HEK293 (cell line): Measurements from ENCODE around the gene QPCTL.

ENCODE experiments used
- HOXC10 ChIP-seq: sonication (generic); formaldehyde crosslinking; IDR thresholded peaks from 2 replicates; pipeline ENCODE4 v1.8.1; 2023; ENCODE audit warnings: mild to moderate bottlenecking, missing genetic modification reagents
- KLF16 ChIP-seq: fragments of 450-650 bp; formaldehyde crosslinking; IDR thresholded peaks from 2 replicates; pipeline ENCODE4 v1.5.1; 2017; ENCODE audit warnings: missing biosample characterization, missing genetic modification characterization
- MZF1 ChIP-seq: fragments of 450-650 bp; formaldehyde crosslinking; IDR thresholded peaks from 2 replicates; pipeline ENCODE4 v1.5.1; 2017; ENCODE audit warnings: missing biosample characterization, missing genetic modification characterization, borderline replicate concordance
- OSR2 ChIP-seq: fragments of 450-650 bp; formaldehyde crosslinking; IDR thresholded peaks from 2 replicates; pipeline ENCODE4 v1.5.1; 2016; ENCODE audit warnings: missing biosample characterization, missing genetic modification characterization
- PATZ1 ChIP-seq: fragments of 450-650 bp; formaldehyde crosslinking; IDR thresholded peaks from 2 replicates; pipeline ENCODE4 v1.5.1; 2016; ENCODE audit warnings: missing biosample characterization, missing genetic modification characterization
- PRDM10 ChIP-seq: fragments of 450-650 bp; formaldehyde crosslinking; IDR thresholded peaks from 2 replicates; pipeline ENCODE4 v1.5.1; 2016; ENCODE audit warnings: missing biosample characterization, missing genetic modification characterization
- SCRT1 ChIP-seq: fragments of 450-650 bp; formaldehyde crosslinking; IDR thresholded peaks from 2 replicates; pipeline ENCODE4 v1.5.1; 2016; ENCODE audit warnings: missing biosample characterization, missing genetic modification characterization, borderline replicate concordance
- TCF7L2 ChIP-seq: IDR thresholded peaks from 2 replicates; pipeline ENCODE4 v1.6.1; 2011; ENCODE audit warnings: low read depth, mild to moderate bottlenecking, inconsistent platforms, low read length, moderate library complexity, borderline replicate concordance
- ZBTB11 ChIP-seq: fragments of 450-650 bp; formaldehyde crosslinking; conservative IDR thresholded peaks from 2 replicates; pipeline ENCODE4 v1.5.1; 2016; ENCODE audit warnings: low read depth, missing biosample characterization, missing genetic modification characterization
- ZBTB7A ChIP-seq: fragments of 450-650 bp; formaldehyde crosslinking; IDR thresholded peaks from 2 replicates; pipeline ENCODE4 v1.5.1; 2016; ENCODE audit warnings: low read depth, missing biosample characterization, missing genetic modification characterization
- ZFHX2 ChIP-seq: fragments of 450-650 bp; formaldehyde crosslinking; conservative IDR thresholded peaks from 2 replicates; pipeline ENCODE4 v1.5.1; 2016; ENCODE audit warnings: missing biosample characterization, missing genetic modification characterization
- ZFP3 ChIP-seq: fragments of 450-650 bp; formaldehyde crosslinking; IDR thresholded peaks from 2 replicates; pipeline ENCODE4 v1.5.1; 2016; ENCODE audit warnings: low read depth, missing biosample characterization, missing genetic modification characterization
- ZNF138 ChIP-seq: fragments of 450-650 bp; formaldehyde crosslinking; IDR thresholded peaks from 2 replicates; pipeline ENCODE4 v1.5.1; 2016; ENCODE audit warnings: missing biosample characterization, missing genetic modification characterization, borderline replicate concordance
- ZNF157 ChIP-seq: fragments of 450-650 bp; formaldehyde crosslinking; IDR thresholded peaks from 2 replicates; pipeline ENCODE4 v1.5.1; 2016; ENCODE audit warnings: missing biosample characterization, missing genetic modification characterization
- ZNF223 ChIP-seq: fragments of 450-650 bp; formaldehyde crosslinking; IDR thresholded peaks from 2 replicates; pipeline ENCODE4 v1.5.1; 2016; ENCODE audit warnings: missing biosample characterization, missing genetic modification characterization
- ZNF248 ChIP-seq: fragments of 450-650 bp; formaldehyde crosslinking; IDR thresholded peaks from 2 replicates; pipeline ENCODE4 v1.5.1; 2017; ENCODE audit warnings: missing biosample characterization, missing genetic modification characterization
- ZNF280C ChIP-seq: fragments of 450-650 bp; formaldehyde crosslinking; IDR thresholded peaks from 2 replicates; pipeline ENCODE4 v1.5.1; 2016; ENCODE audit warnings: missing biosample characterization, missing genetic modification characterization
- ZNF292 ChIP-seq: fragments of 450-650 bp; formaldehyde crosslinking; IDR thresholded peaks from 2 replicates; pipeline ENCODE4 v1.5.1; 2016; ENCODE audit warnings: low read depth, missing biosample characterization, missing genetic modification characterization, borderline replicate concordance
- ZNF423 ChIP-seq: fragments of 450-650 bp; formaldehyde crosslinking; IDR thresholded peaks from 2 replicates; pipeline ENCODE4 v1.5.1; 2016; ENCODE audit warnings: missing biosample characterization, missing genetic modification characterization
- ZNF521 ChIP-seq: fragments of 450-650 bp; formaldehyde crosslinking; IDR thresholded peaks from 2 replicates; pipeline ENCODE4 v1.5.1; 2017; ENCODE audit warnings: missing biosample characterization, mild to moderate bottlenecking, missing genetic modification characterization
- ZNF530 ChIP-seq: fragments of 450-650 bp; formaldehyde crosslinking; IDR thresholded peaks from 2 replicates; pipeline ENCODE4 v1.5.1; 2016; ENCODE audit warnings: low read depth, missing biosample characterization, missing genetic modification characterization
- ZNF558 ChIP-seq: fragments of 450-650 bp; formaldehyde crosslinking; IDR thresholded peaks from 2 replicates; pipeline ENCODE4 v1.5.1; 2016; ENCODE audit warnings: missing biosample characterization, missing genetic modification characterization
- ZNF596 ChIP-seq: fragments of 450-650 bp; IDR thresholded peaks from 2 replicates; pipeline ENCODE4 v1.5.0; 2018; ENCODE audit warnings: missing biosample characterization, mild to moderate bottlenecking, missing genetic modification characterization, moderate library complexity
- ZNF623 ChIP-seq: fragments of 450-650 bp; formaldehyde crosslinking; IDR thresholded peaks from 2 replicates; pipeline ENCODE4 v1.5.1; 2016; ENCODE audit warnings: missing biosample characterization, missing genetic modification characterization
- ZNF624 ChIP-seq: fragments of 450-650 bp; formaldehyde crosslinking; IDR thresholded peaks from 2 replicates; pipeline ENCODE4 v1.5.1; 2017; ENCODE audit warnings: missing biosample characterization, missing genetic modification characterization
- ZNF629 ChIP-seq: fragments of 450-650 bp; formaldehyde crosslinking; IDR thresholded peaks from 2 replicates; pipeline ENCODE4 v1.5.1; 2017; ENCODE audit warnings: missing biosample characterization, missing genetic modification characterization
- ZNF837 ChIP-seq: fragments of 450-650 bp; formaldehyde crosslinking; IDR thresholded peaks from 2 replicates; pipeline ENCODE4 v1.5.1; 2016; ENCODE audit warnings: missing biosample characterization, missing genetic modification characterization
- TF ChIP-seq, protein P1 (sequence below): fragments of 450-650 bp; formaldehyde crosslinking; IDR thresholded peaks from 2 replicates; pipeline ENCODE4 v1.5.1; 2016; ENCODE audit warnings: missing biosample characterization, missing genetic modification characterization

Gene QPCTL

DNA sequence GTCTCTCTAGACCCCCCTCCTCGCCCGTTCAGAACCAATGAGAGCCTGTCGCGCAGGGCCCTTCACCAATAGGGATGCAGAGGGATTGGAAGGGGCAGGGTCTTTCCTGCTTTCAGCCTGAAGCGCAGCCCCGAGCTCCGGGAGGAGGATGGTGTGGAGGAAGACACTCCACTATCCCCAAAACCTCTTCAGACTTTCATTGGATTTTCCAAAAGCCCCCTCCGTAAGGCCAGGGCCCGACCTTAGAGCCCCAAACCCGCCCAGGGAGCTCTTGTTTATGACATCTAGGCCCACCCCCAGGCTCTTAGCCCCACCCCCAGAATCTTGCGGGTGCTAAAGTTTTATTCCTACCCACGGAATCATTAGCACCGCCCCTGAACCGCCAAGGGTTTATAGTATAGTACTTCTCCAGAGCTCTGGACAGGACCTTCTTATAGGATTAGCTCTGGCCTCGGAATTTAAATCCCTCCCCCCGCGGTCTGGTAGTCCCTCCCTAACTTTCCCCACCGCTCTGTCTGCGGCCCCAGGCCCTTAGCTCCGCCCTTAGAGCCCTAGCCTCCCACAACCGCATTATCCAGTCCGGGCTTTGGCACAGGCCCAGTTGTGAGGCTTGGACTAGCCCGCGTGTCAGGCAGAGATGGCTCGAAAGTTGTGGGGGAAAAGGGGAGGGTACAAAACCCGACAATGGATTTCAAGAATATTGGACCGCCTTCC, 46.7 kb upstream of the QPCTL start (continued):
- TF ChIP-seq PATZ1 (tag by site-specific recombination) = peak; percentile 84
- TF ChIP-seq ZNF248 (tag by site-specific recombination) = no peak
- TF ChIP-seq ZNF837 (tag by site-specific recombination) = no peak
- no peak for TF ChIP-seq TCF7L2
- no peak for TF ChIP-seq ZNF530
- no peak for TF ChIP-seq ZNF423 (tag by site-specific recombination)
- TF ChIP-seq ZBTB7A (tag by site-specific recombination) = no peak
- TF ChIP-seq ZBTB11 (tag by site-specific recombination) = peak; percentile 21; the same call in 1 of the 2 replicates
- TF ChIP-seq KLF16 (tag by site-specific recombination) = peak; percentile 82
- peak; percentile 65; the same call in 1 of the 2 replicates for TF ChIP-seq ZFHX2 (tag by site-specific recombination)
- no peak for TF ChIP-seq ZNF138 (tag by site-specific recombination)
- no peak for TF ChIP-seq ZNF223
- no peak for TF ChIP-seq ZNF157 (tag by site-specific recombination)
- peak; percentile 91 for TF ChIP-seq PRDM10
- no peak for TF ChIP-seq ZNF280C (tag by site-specific recombination)
- TF ChIP-seq, protein P1, sequence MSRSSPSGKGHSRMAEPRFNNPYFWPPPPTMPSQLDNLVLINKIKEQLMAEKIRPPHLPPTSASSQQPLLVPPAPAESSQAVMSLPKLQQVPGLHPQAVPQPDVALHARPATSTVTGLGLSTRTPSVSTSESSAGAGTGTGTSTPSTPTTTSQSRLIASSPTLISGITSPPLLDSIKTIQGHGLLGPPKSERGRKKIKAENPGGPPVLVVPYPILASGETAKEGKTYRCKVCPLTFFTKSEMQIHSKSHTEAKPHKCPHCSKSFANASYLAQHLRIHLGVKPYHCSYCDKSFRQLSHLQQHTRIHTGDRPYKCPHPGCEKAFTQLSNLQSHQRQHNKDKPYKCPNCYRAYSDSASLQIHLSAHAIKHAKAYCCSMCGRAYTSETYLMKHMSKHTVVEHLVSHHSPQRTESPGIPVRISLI (tag by site-specific recombination) = no peak
- TF ChIP-seq HOXC10 (CRISPR knock-in tag) = no peak
- no peak for TF ChIP-seq OSR2 (tag by site-specific recombination)
- TF ChIP-seq ZNF521 (tag by site-specific recombination) = no peak
- TF ChIP-seq ZNF596 (tag by site-specific recombination) = no peak
- peak; percentile 100 for TF ChIP-seq ZNF623 (tag by site-specific recombination)
- 0 out of 2 replicates have a peak, but pooled peaks have one; percentile 21 for TF ChIP-seq ZNF558 (tag by site-specific recombination)
- TF ChIP-seq MZF1 (tag by site-specific recombination) = no peak
- peak; percentile 61 for TF ChIP-seq ZNF629 (tag by site-specific recombination)
- no peak for TF ChIP-seq ZNF624 (tag by site-specific recombination)
- TF ChIP-seq ZNF292 (tag by site-specific recombination) = no peak
- TF ChIP-seq SCRT1 = no peak
- no peak for TF ChIP-seq ZFP3 (tag by site-specific recombination)
